Prostate gland (tissue), 2 donors: ENCODE data around the gene ARHGAP42. TPM values are rescaled to one million over a fixed set of nuclear protein-coding genes. Genes with fewer than 3 reads are reported as not detected.

ENCODE experiments used
- DNase-seq: peaks from one replicate; pipeline ENCODE4 v3.0.0-alpha.2; 2019; ENCODE audit warnings: low spot score
- H3K27ac ChIP-seq, 2 donors: fragments of 200-600 bp; sonication (generic); 2 replicates each; pipeline ENCODE4 v1.5.1; 2017 to 2019
- H3K27me3 ChIP-seq: fragments of 200-600 bp; sonication (generic); replicated peaks from 2 replicates; pipeline ENCODE4 v1.5.1; 2019; ENCODE audit not compliant: insufficient read depth
- H3K36me3 ChIP-seq, 2 donors: fragments of 200-600 bp; sonication (generic); 1 replicate in 1 of 2; 2 replicates in 1 of 2; pipeline versions ENCODE4 v1.5.1 to v1.8.1; 2017 to 2019
- H3K4me1 ChIP-seq: fragments of 200-600 bp; sonication (generic); replicated peaks from 2 replicates; pipeline ENCODE4 v1.5.1; 2019
- H3K4me3 ChIP-seq, 2 donors: fragments of 200-600 bp; sonication (generic); 2 replicates each; pipeline ENCODE4 v1.5.1; 2017 to 2019
- H3K9me3 ChIP-seq: fragments of 200-600 bp; sonication (generic); 2 replicates; pipeline ENCODE4 v1.5.1; 2017
- CTCF ChIP-seq, 4 experiments: fragments of 200-600 bp in 2 of 4; fragments of 450-650 bp in 2 of 4; sonication (generic) in 2 of 4; IDR thresholded peaks; 1 replicate in 3 of 4; 2 replicates in 1 of 4; pipeline ENCODE4 v1.5.1; 2016 to 2019; ENCODE audit warnings: antibody characterized with exemption in 4 of 4, mild to moderate bottlenecking in 2 of 4, moderate library complexity in 2 of 4
- POLR2A ChIP-seq: fragments of 450-650 bp; IDR thresholded peaks from one replicate; pipeline ENCODE4 v1.6.1; 2016; ENCODE audit warnings: antibody characterized with exemption, mild to moderate bottlenecking
- POLR2AphosphoS5 ChIP-seq: sonication (generic); formaldehyde crosslinking; IDR thresholded peaks from one replicate; pipeline ENCODE4 v1.6.1; 2017; ENCODE audit warnings: antibody characterized with exemption
- WGBS: methylation state at CpG from one replicate; pipeline ENCODE4 v1.1.5; 2018; 5-methylcytosine and 5-hydroxymethylcytosine counted together
- intact Hi-C: fragments of 100-400 bp; cut with DNase I; formaldehyde crosslinking; loops from one replicate; pipeline ENCODE4 v1.14.2; 2022
- total RNA-seq, 2 donors: library from RNA; depleted of rRNA; stranded (reverse); fragments of >200 nt; gene quantifications; one replicate each; pipeline ENCODE4 v1.1.0, GENCODE V29; 2016

Gene ARHGAP42
- total RNA-seq, 2 donors from 2014 or later = 12.8 to 20.5 TPM

- no peak for DNase-seq
- intact Hi-C loops = no loop called here
- Histone ChIP-seq H3K27ac (no peak overlapping the region), H3K4me1 (no peaks in the 10 kb centered on the region), H3K36me3 (no peaks in the 10 kb centered on the region), H3K9me3 (no peaks in the 10 kb centered on the region), H3K4me3 (no peak overlapping the region), H3K27me3 (no peaks in the 10 kb centered on the region)
- TF ChIP-seq POLR2A (no peak), CTCF (IDR thresholded peaks at IDR 0.05) (no peak), POLR2AphosphoS5 (no peak)
- 76% methylated on average over 3 of the region's 3 CpGs for WGBS
These were observed 186.1 kb downstream of the ARHGAP42 start for GRCh38 chr11:100872951-100873740.

- Histone ChIP-seq H3K4me3 (no peak overlapping the region), H3K27ac (no peak overlapping the region), H3K9me3 (no peaks in the 10 kb centered on the region), H3K27me3 (no peaks in the 10 kb centered on the region), H3K36me3 (no peaks in the 10 kb centered on the region), H3K4me1 (no peaks in the 10 kb centered on the region)
- intact Hi-C loops = no loop called here
- DNase-seq = no peak
- WGBS = 96% methylated on average over 4 of the region's 4 CpGs
- TF ChIP-seq POLR2AphosphoS5 = no peak
- no peak for TF ChIP-seq CTCF (IDR thresholded peaks at IDR 0.05)
These were observed 187.1 kb downstream of the ARHGAP42 start for GRCh38 chr11:100874203-100874602.

GRCh38 chr11:100875521-100875869, 188.4 kb downstream of the ARHGAP42 start:
- H3K27ac ChIP-seq = no peak overlapping the region
- 86% methylated on average over 8 of the region's 8 CpGs for WGBS
- intact Hi-C loops = no loop called here
- DNase-seq = no peak
- TF ChIP-seq POLR2AphosphoS5 (no peak), CTCF (IDR thresholded peaks at IDR 0.05) (no peak), POLR2A (no peak)
- no peaks in the 10 kb centered on the region for H3K4me1 ChIP-seq
- H3K4me3 ChIP-seq = no peak overlapping the region
- H3K36me3 ChIP-seq = no peaks in the 10 kb centered on the region
- no peaks in the 10 kb centered on the region for H3K9me3 ChIP-seq
- no peaks in the 10 kb centered on the region for H3K27me3 ChIP-seq

GRCh38 chr11:100876815-100877520, 189.9 kb downstream of the ARHGAP42 start:
- Histone ChIP-seq H3K27ac (no peak overlapping the region), H3K27me3 (no peaks in the 10 kb centered on the region), H3K4me3 (no peak overlapping the region), H3K9me3 (no peaks in the 10 kb centered on the region), H3K4me1 (no peaks in the 10 kb centered on the region), H3K36me3 (no peaks in the 10 kb centered on the region)
- TF ChIP-seq CTCF (IDR thresholded peaks at IDR 0.05) (no peak), POLR2AphosphoS5 (no peak), POLR2A (no peak)
- no peak for DNase-seq
- intact Hi-C loops = no loop called here
- WGBS = 40% methylated on average over 3 of the region's 3 CpGs

GRCh38 chr11:100878474-100878873, 191.4 kb downstream of the ARHGAP42 start:
- 73% methylated on average over 2 of the region's 2 CpGs for WGBS
- no peaks in the 10 kb centered on the region for H3K4me1 ChIP-seq
- H3K4me3 ChIP-seq = no peak overlapping the region
- intact Hi-C loops = no loop called here
- no peaks in the 10 kb centered on the region for H3K27me3 ChIP-seq
- H3K9me3 ChIP-seq = no peaks in the 10 kb centered on the region
- TF ChIP-seq CTCF (IDR thresholded peaks at IDR 0.05) (no peak), POLR2A (no peak), POLR2AphosphoS5 (no peak)
- no peak overlapping the region for H3K27ac ChIP-seq
- no peak for DNase-seq
- no peaks in the 10 kb centered on the region for H3K36me3 ChIP-seq
